Neutrophil (primary cell): ENCODE measurements around the gene ADAMTSL1.

Experiments
- H3K27ac ChIP-seq: fragments of 200-600 bp; sonication (generic); 2 replicates; pipeline ENCODE4 v1.5.1; 2016; ENCODE audit warnings: mild to moderate bottlenecking, moderate library complexity
- H3K27me3 ChIP-seq: fragments of 200-600 bp; sonication (generic); 2 replicates; pipeline ENCODE4 v1.6.0; 2016; ENCODE audit warnings: mild to moderate bottlenecking
- H3K36me3 ChIP-seq: fragments of 200-600 bp; sonication (generic); 2 replicates; pipeline ENCODE4 v1.5.1; 2017
- H3K4me1 ChIP-seq, 2 experiments: fragments of 200-600 bp in 1 of 2; sonication (generic) in 1 of 2; 1 replicate in 1 of 2; 2 replicates in 1 of 2; pipeline versions ENCODE4 v1.5.1 to v1.6.1; 2013 to 2016; ENCODE audit warnings: low read depth in 1 of 2, low read length in 1 of 2, mild to moderate bottlenecking in 1 of 2, moderate library complexity in 1 of 2; ENCODE audit not compliant: control insufficient read depth in 1 of 2, insufficient read depth in 1 of 2
- H3K4me3 ChIP-seq, 2 experiments: fragments of 200-600 bp in 1 of 2; sonication (generic) in 1 of 2; 1 replicate in 1 of 2; 2 replicates in 1 of 2; pipeline ENCODE4 v1.5.1; 2013 to 2016; ENCODE audit warnings: low read depth in 1 of 2, low read length in 1 of 2, mild to moderate bottlenecking in 1 of 2, moderate library complexity in 1 of 2
- H3K9me3 ChIP-seq: fragments of 200-600 bp; sonication (generic); 2 replicates; pipeline ENCODE4 v1.5.1; 2016
- TF ChIP-seq, protein P1 (sequence below): fragments of 200-600 bp; sonication (generic); IDR thresholded peaks from 2 replicates; pipeline ENCODE4 v1.5.1; 2016; ENCODE audit warnings: antibody characterized with exemption

Gene ADAMTSL1

GRCh38 chr9:18549772-18550171 is 75.8 kb downstream of the ADAMTSL1 start:
- TF ChIP-seq, protein P1, sequence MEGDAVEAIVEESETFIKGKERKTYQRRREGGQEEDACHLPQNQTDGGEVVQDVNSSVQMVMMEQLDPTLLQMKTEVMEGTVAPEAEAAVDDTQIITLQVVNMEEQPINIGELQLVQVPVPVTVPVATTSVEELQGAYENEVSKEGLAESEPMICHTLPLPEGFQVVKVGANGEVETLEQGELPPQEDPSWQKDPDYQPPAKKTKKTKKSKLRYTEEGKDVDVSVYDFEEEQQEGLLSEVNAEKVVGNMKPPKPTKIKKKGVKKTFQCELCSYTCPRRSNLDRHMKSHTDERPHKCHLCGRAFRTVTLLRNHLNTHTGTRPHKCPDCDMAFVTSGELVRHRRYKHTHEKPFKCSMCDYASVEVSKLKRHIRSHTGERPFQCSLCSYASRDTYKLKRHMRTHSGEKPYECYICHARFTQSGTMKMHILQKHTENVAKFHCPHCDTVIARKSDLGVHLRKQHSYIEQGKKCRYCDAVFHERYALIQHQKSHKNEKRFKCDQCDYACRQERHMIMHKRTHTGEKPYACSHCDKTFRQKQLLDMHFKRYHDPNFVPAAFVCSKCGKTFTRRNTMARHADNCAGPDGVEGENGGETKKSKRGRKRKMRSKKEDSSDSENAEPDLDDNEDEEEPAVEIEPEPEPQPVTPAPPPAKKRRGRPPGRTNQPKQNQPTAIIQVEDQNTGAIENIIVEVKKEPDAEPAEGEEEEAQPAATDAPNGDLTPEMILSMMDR, result no peak
- Histone ChIP-seq H3K9me3 (no peaks in the 10 kb centered on the region), H3K4me1 (no peaks in the 10 kb centered on the region), H3K4me3 (no peak overlapping the region), H3K27ac (no peak overlapping the region), H3K27me3 (no peaks in the 10 kb centered on the region), H3K36me3 (no peaks in the 10 kb centered on the region)

GRCh38 chr9:18550286-18550685 is 76.3 kb downstream of the ADAMTSL1 start:
- no peaks in the 10 kb centered on the region for H3K36me3 ChIP-seq
- H3K4me3 ChIP-seq, result no peak overlapping the region
- no peak overlapping the region for H3K27ac ChIP-seq
- H3K9me3 ChIP-seq, result no peaks in the 10 kb centered on the region
- TF ChIP-seq, protein P1, result no peak
- H3K27me3 ChIP-seq, result no peaks in the 10 kb centered on the region
- no peaks in the 10 kb centered on the region for H3K4me1 ChIP-seq

- no peaks in the 10 kb centered on the region for H3K36me3 ChIP-seq
- TF ChIP-seq, protein P1, result no peak
- no peak overlapping the region for H3K4me3 ChIP-seq
- no peaks in the 10 kb centered on the region for H3K4me1 ChIP-seq
- H3K27me3 ChIP-seq, result no peaks in the 10 kb centered on the region
- H3K27ac ChIP-seq, result no peak overlapping the region
- no peaks in the 10 kb centered on the region for H3K9me3 ChIP-seq
Observed at GRCh38 chr9:18554244-18554643, 80.3 kb downstream of the ADAMTSL1 start.

DNA sequence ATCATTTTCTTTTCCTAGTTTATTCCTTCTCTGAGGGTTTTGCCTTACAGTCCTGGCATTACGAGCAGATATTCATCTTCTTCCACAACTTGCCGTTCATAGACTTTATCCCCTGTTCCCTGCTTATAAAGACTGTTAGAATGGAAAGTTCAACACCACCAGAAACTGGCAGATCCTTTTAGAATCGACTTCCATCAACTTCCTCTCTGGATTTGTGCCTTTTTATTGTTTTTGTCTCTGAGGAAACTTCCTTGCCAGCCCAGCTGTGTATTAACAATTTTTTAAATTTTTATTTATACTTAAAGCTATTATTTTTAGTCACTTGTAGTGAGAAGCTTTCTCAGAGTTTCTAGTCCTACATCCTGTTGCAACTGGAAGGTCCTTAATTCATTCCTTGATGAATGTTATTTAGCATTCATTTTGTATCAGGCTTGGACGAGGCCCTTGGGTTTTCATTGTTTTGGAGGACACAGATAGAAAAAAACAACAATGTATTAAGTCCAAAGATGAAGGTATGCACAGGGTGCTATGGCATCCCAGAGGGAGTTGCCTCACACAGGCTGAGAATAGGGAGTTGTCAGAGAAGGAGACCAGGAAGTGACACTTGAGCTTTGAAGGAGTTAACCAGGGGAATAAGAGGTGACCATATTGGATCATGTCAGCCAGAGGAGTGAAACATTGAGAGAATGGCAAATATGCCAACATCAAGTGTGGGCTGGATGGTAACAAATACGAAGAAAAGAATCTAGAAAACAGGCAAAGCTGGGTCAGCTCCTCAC is 81.3 kb downstream of the ADAMTSL1 start:
- Histone ChIP-seq H3K4me1 (no peaks in the 10 kb centered on the region), H3K9me3 (no peaks in the 10 kb centered on the region), H3K27ac (no peak overlapping the region), H3K4me3 (no peak overlapping the region), H3K27me3 (no peaks in the 10 kb centered on the region), H3K36me3 (no peaks in the 10 kb centered on the region)
- TF ChIP-seq, protein P1, result no peak

DNA sequence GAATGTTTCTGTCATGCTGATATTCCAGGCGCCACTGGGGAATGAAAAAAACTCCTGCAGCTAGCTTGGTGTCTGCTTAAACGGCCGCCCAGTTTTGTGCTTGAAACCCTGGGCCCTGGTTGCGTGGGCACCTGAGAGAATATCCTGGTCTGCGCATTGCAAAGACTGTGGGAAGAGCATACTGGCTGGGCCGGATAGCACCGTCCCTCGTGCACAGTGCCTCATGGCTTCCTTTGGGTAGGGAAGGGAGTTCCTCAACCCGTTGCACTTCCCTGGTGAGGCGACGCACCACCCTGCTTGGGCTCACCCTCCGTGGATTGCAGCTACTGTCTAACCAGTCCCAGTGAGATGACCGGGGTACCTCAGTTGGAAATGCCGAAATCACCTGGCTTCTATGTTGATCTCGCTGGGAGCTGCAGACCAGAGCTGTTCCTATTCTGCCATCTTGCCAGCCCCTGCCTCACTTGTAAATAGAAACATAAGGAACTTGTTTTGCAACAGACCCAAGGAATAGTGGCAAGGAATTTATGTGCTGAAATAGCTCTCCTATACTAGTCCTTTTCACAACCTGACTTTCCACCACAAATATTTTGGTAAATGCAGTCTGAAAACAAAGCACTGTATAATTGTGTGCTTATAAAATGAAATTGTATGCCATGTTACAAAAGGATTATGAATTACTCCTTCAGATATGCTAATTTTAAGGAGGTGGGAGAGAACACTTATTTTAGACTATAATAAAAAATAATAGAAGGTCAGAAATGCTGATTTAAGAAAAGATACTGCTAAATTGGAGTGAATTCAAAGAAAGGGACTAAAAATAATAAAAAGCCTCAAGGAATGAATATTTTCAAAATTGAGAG is 90.3 kb downstream of the ADAMTSL1 start:
- Histone ChIP-seq H3K9me3 (no peaks in the 10 kb centered on the region), H3K27me3 (no peaks in the 10 kb centered on the region), H3K27ac (no peak overlapping the region), H3K4me1 (no peaks in the 10 kb centered on the region), H3K4me3 (no peak overlapping the region), H3K36me3 (no peaks in the 10 kb centered on the region)
- TF ChIP-seq, protein P1, result no peak
